ENCODE results near the gene CCDC87.

Gene CCDC87

DNA sequence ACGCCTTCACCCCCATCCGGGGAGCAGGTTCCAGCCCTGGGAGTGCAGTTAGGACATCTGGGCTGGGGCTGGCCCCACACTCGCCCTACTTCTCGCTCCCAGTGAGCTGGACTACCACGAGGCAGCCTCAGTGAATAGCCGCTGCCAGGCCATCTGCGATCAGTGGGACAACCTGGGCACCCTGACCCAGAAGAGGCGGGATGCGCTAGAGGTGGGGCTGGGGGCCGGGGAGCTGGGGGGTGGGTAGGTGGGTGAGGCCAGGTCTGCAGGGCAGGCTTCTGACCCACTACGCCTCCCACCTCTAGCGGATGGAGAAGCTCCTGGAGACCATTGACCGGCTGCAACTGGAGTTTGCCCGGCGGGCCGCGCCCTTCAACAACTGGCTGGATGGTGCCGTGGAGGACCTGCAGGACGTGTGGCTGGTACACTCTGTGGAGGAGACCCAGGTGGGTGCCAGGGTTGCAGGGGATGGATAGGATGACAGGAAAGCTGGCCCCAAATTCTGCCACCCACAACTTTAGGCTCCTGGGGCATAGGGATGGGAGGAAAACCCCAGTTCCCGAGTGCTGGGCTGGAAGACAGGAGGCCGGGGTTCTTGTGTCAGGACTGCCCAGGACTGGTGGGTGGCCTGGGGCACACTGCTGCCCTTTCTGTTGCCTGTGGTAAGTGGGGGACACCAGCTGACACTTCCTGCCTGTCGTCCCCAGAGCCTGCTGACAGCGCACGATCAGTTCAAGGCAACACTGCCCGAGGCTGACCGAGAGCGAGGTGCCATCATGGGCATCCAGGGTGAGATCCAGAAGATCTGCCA lies 32.8 kb downstream of the CCDC87 start:
- no peak for TF ChIP-seq CEBPB (IDR thresholded peaks at IDR 0.05)
- no peak for TF ChIP-seq NFIC (IDR thresholded peaks at IDR 0.05)
- no peak for TF ChIP-seq TEAD4 (IDR thresholded peaks at IDR 0.05)
- no peak for TF ChIP-seq TAF1 (IDR thresholded peaks at IDR 0.05; ENCODE audit: low read depth)
- no peak for TF ChIP-seq RAD21 (IDR thresholded peaks at IDR 0.05; ENCODE audit: low read depth)
- no peak for TF ChIP-seq FOXM1 (IDR thresholded peaks at IDR 0.05; ENCODE audit: borderline replicate concordance, low read depth)
- TF ChIP-seq, protein P1, sequence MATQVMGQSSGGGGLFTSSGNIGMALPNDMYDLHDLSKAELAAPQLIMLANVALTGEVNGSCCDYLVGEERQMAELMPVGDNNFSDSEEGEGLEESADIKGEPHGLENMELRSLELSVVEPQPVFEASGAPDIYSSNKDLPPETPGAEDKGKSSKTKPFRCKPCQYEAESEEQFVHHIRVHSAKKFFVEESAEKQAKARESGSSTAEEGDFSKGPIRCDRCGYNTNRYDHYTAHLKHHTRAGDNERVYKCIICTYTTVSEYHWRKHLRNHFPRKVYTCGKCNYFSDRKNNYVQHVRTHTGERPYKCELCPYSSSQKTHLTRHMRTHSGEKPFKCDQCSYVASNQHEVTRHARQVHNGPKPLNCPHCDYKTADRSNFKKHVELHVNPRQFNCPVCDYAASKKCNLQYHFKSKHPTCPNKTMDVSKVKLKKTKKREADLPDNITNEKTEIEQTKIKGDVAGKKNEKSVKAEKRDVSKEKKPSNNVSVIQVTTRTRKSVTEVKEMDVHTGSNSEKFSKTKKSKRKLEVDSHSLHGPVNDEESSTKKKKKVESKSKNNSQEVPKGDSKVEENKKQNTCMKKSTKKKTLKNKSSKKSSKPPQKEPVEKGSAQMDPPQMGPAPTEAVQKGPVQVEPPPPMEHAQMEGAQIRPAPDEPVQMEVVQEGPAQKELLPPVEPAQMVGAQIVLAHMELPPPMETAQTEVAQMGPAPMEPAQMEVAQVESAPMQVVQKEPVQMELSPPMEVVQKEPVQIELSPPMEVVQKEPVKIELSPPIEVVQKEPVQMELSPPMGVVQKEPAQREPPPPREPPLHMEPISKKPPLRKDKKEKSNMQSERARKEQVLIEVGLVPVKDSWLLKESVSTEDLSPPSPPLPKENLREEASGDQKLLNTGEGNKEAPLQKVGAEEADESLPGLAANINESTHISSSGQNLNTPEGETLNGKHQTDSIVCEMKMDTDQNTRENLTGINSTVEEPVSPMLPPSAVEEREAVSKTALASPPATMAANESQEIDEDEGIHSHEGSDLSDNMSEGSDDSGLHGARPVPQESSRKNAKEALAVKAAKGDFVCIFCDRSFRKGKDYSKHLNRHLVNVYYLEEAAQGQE (IDR thresholded peaks at IDR 0.05; ENCODE audit: low read depth): no peak
- no peak for TF ChIP-seq CREB1 (IDR thresholded peaks at IDR 0.05; ENCODE audit: low read depth)
- TF ChIP-seq EGR1 (IDR thresholded peaks at IDR 0.05): no peak

DNA sequence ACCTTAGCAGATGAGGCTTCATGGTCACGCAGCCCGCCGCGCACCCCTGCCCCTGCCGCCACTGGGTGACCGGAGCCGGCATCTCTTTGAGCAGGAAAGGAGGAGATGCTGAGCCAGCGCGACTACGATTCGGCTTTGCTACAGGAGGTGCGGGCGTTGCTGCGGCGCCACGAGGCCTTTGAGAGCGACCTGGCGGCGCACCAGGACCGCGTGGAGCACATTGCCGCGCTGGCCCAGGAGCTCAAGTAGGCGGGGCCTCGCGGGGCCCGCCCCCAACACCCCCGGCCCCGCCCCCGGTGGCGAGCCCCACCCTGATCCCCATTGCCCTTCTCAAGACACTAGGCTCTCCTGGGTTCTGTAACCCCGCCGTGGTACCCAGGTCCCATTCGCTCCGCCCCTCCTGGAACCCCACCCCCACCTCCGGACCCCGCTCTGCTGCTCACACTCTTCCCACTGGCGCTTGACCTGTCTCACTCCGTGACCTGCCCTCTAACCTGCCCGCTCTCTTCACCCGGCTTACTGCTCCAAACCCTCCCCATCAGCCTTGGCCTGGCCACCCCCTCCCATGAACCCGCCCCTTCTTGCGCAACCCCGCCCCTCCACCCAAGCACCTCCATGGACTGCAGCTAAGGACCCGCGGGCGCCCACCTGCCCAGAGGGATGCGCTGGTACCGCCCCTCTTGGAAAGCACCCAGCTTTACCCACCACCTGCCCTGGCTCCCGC lies 33.6 kb downstream of the CCDC87 start:
- TF ChIP-seq, protein P2, sequence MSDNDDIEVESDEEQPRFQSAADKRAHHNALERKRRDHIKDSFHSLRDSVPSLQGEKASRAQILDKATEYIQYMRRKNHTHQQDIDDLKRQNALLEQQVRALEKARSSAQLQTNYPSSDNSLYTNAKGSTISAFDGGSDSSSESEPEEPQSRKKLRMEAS (IDR thresholded peaks at IDR 0.05): 0 out of 2 replicates have a peak, but pooled peaks have one; percentile 32
- TF ChIP-seq TCF12 (IDR thresholded peaks at IDR 0.05; ENCODE audit: low read depth) (no peak), YY1 (IDR thresholded peaks at IDR 0.05; ENCODE audit: low read depth) (no peak), CREB1 (IDR thresholded peaks at IDR 0.05; ENCODE audit: low read depth) (no peak), CEBPB (IDR thresholded peaks at IDR 0.05) (peak; percentile 74)

GRCh38 chr11:66557733-66558326 lies 35.0 kb downstream of the CCDC87 start:
- TF ChIP-seq EP300 (IDR thresholded peaks at IDR 0.05; ENCODE audit: borderline replicate concordance) (no peak), USF1 (IDR thresholded peaks at IDR 0.05) (no peak), YY1 (IDR thresholded peaks at IDR 0.05; ENCODE audit: low read depth) (no peak), FOXM1 (IDR thresholded peaks at IDR 0.05; ENCODE audit: borderline replicate concordance, low read depth) (no peak), EGR1 (IDR thresholded peaks at IDR 0.05) (no peak), CEBPB (IDR thresholded peaks at IDR 0.05) (no peak), ZBTB7A (IDR thresholded peaks at IDR 0.05; ENCODE audit: low read depth) (no peak), NFIC (IDR thresholded peaks at IDR 0.05) (no peak), TAF1 (IDR thresholded peaks at IDR 0.05; ENCODE audit: low read depth) (no peak), RAD21 (IDR thresholded peaks at IDR 0.05; ENCODE audit: low read depth) (no peak), CREB1 (IDR thresholded peaks at IDR 0.05; ENCODE audit: low read depth) (no peak), TEAD4 (IDR thresholded peaks at IDR 0.05) (no peak), TCF12 (IDR thresholded peaks at IDR 0.05; ENCODE audit: low read depth) (no peak)
- TF ChIP-seq, protein P1 (IDR thresholded peaks at IDR 0.05; ENCODE audit: low read depth): no peak
- TF ChIP-seq, protein P2 (IDR thresholded peaks at IDR 0.05): no peak

DNA sequence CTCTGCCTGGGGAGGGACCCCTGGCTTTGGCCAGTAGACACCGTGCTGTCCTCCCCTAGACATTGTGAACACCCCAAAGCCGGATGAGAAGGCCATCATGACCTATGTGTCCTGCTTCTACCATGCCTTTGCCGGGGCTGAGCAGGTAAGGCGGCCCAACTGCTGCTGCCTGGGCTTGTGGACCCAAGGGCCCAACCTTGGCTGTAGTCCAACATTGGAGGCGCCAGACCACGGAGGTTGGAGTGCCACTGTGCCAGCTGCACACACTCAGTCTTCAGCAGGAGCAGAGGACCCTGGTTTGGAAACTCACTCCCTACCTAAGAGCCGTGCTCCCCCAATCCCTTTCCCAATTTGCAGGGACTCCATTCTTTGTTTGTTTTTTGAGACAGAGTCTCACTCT lies 36.8 kb downstream of the CCDC87 start:
- TF ChIP-seq CREB1 (IDR thresholded peaks at IDR 0.05; ENCODE audit: low read depth): no peak
- no peak for TF ChIP-seq EGR1 (IDR thresholded peaks at IDR 0.05)
- no peak for TF ChIP-seq YY1 (IDR thresholded peaks at IDR 0.05; ENCODE audit: low read depth)
- no peak for TF ChIP-seq FOXM1 (IDR thresholded peaks at IDR 0.05; ENCODE audit: borderline replicate concordance, low read depth)
- TF ChIP-seq NFIC (IDR thresholded peaks at IDR 0.05): no peak
- no peak for TF ChIP-seq USF1 (IDR thresholded peaks at IDR 0.05)
- TF ChIP-seq CEBPB (IDR thresholded peaks at IDR 0.05): no peak
- TF ChIP-seq, protein P1 (IDR thresholded peaks at IDR 0.05; ENCODE audit: low read depth): no peak
- TF ChIP-seq EP300 (IDR thresholded peaks at IDR 0.05; ENCODE audit: borderline replicate concordance): no peak
- TF ChIP-seq, protein P2 (IDR thresholded peaks at IDR 0.05): no peak
- TF ChIP-seq TEAD4 (IDR thresholded peaks at IDR 0.05): no peak
- TF ChIP-seq ZBTB7A (IDR thresholded peaks at IDR 0.05; ENCODE audit: low read depth): no peak
- no peak for TF ChIP-seq RAD21 (IDR thresholded peaks at IDR 0.05; ENCODE audit: low read depth)
- no peak for TF ChIP-seq TCF12 (IDR thresholded peaks at IDR 0.05; ENCODE audit: low read depth)
- no peak for TF ChIP-seq TAF1 (IDR thresholded peaks at IDR 0.05; ENCODE audit: low read depth)

All from Ishikawa (cell line).